HG03175 (cell line): Measurements from ENCODE around the gene B4GALNT4.
"Not testable (repeated sequence)": the region's sequence is repeated elsewhere in the genome, so short reads cannot be mapped to it uniquely, and the experiment has no call there.

Source experiments
- ATAC-seq: cut with Tn5 transposase; IDR thresholded peaks from one replicate; pipeline ENCODE4 v1.9.1; 2021; ENCODE audit warnings: mild to moderate bottlenecking, moderate library complexity; ENCODE audit not compliant: unreplicated experiment

The B4GALNT4 gene

GRCh38 chr11:358129-358800 lies 11.0 kb upstream of the B4GALNT4 start:
- ATAC-seq: no peak

GRCh38 chr11:359181-359714 lies 10.1 kb upstream of the B4GALNT4 start:
- ATAC-seq: no peak

- ATAC-seq: no peak
Measured at GRCh38 chr11:360326-361280, 8.7 kb upstream of the B4GALNT4 start.

GRCh38 chr11:362642-363442 lies 6.5 kb upstream of the B4GALNT4 start:
- no peak for ATAC-seq

GRCh38 chr11:363443-363805 lies 5.9 kb upstream of the B4GALNT4 start:
- ATAC-seq: not testable (repeated sequence)

GRCh38 chr11:363948-364761 lies 5.1 kb upstream of the B4GALNT4 start:
- no peak for ATAC-seq

- no peak for ATAC-seq
Measured at GRCh38 chr11:364991-365725, 4.1 kb upstream of the B4GALNT4 start.

GRCh38 chr11:365831-366230 lies 3.5 kb upstream of the B4GALNT4 start:
- ATAC-seq: no peak

GRCh38 chr11:367956-368413 lies 1.3 kb upstream of the B4GALNT4 start:
- ATAC-seq: no peak

- no peak for ATAC-seq
Measured at GRCh38 chr11:368414-369335, 624 bp upstream of the B4GALNT4 start.

GRCh38 chr11:370070-370941 lies 1.0 kb downstream of the B4GALNT4 start:
- no peak for ATAC-seq

- ATAC-seq: no peak
Measured at GRCh38 chr11:371051-371450, 1.8 kb downstream of the B4GALNT4 start.

- no peak for ATAC-seq
Measured at GRCh38 chr11:371716-372590, 2.7 kb downstream of the B4GALNT4 start.

- ATAC-seq: no peak
Measured at GRCh38 chr11:372809-373715, 3.8 kb downstream of the B4GALNT4 start.
